ENCODE results near the gene DTD2.

The DTD2 gene

GRCh38 chr14:31405599-31406232 lies 51.6 kb downstream of the DTD2 start:
- H3K4me1 ChIP-seq = peaks cover 3% of the 10 kb centered on the region; the same call in 1 of the 2 replicates
- H3K36me3 ChIP-seq = peaks cover 16% of the 10 kb centered on the region
- H3K27me3 ChIP-seq = no peaks in the 10 kb centered on the region
- H3K9me3 ChIP-seq = no peaks in the 10 kb centered on the region
- TF ChIP-seq CTCF (IDR thresholded peaks at IDR 0.05; ENCODE audit: low read depth, low read length) = no peak
- no peak overlapping the region for H3K4me3 ChIP-seq (ENCODE audit: low read depth, low read length)
- no peak for DNase-seq

- no peaks in the 10 kb centered on the region for H3K27me3 ChIP-seq
- no peak for TF ChIP-seq CTCF (IDR thresholded peaks at IDR 0.05; ENCODE audit: low read depth, low read length)
- H3K9me3 ChIP-seq = no peaks in the 10 kb centered on the region
- peaks cover 18% of the 10 kb centered on the region for H3K36me3 ChIP-seq
- DNase-seq = no peak
- H3K4me3 ChIP-seq (ENCODE audit: low read depth, low read length) = no peak overlapping the region
- H3K4me1 ChIP-seq = peaks cover 3% of the 10 kb centered on the region; the same call in 1 of the 2 replicates
These were observed 52.2 kb downstream of the DTD2 start for GRCh38 chr14:31405106-31405505.

GRCh38 chr14:31403707-31404106 lies 53.6 kb downstream of the DTD2 start:
- DNase-seq = no peak
- H3K4me3 ChIP-seq (ENCODE audit: low read depth, low read length) = no peak overlapping the region
- H3K4me1 ChIP-seq = peaks cover 3% of the 10 kb centered on the region; the same call in 1 of the 2 replicates
- TF ChIP-seq CTCF (IDR thresholded peaks at IDR 0.05; ENCODE audit: low read depth, low read length) = no peak
- peaks cover 30% of the 10 kb centered on the region for H3K36me3 ChIP-seq
- no peaks in the 10 kb centered on the region for H3K27me3 ChIP-seq
- no peaks in the 10 kb centered on the region for H3K9me3 ChIP-seq

- no peak for TF ChIP-seq CTCF (IDR thresholded peaks at IDR 0.05; ENCODE audit: low read depth, low read length)
These were observed 54.4 kb downstream of the DTD2 start for GRCh38 chr14:31402764-31403439.

GRCh38 chr14:31401369-31401932 lies 55.9 kb downstream of the DTD2 start:
- H3K4me1 ChIP-seq = peaks cover 2% of the 10 kb centered on the region; the same call in 1 of the 2 replicates
- no peak overlapping the region for H3K4me3 ChIP-seq (ENCODE audit: low read depth, low read length)
- DNase-seq = no peak
- H3K36me3 ChIP-seq = peaks cover 33% of the 10 kb centered on the region
- no peaks in the 10 kb centered on the region for H3K9me3 ChIP-seq
- no peak for TF ChIP-seq CTCF (IDR thresholded peaks at IDR 0.05; ENCODE audit: low read depth, low read length)
- H3K27me3 ChIP-seq = no peaks in the 10 kb centered on the region

More at GRCh38 chr14:31402764-31403439, 54.4 kb downstream of the DTD2 start:
- no peaks in the 10 kb centered on the region for H3K9me3 ChIP-seq
- peaks cover 33% of the 10 kb centered on the region for H3K36me3 ChIP-seq
- peaks cover 3% of the 10 kb centered on the region; the same call in 1 of the 2 replicates for H3K4me1 ChIP-seq
- no peaks in the 10 kb centered on the region for H3K27me3 ChIP-seq
- no peak for DNase-seq
- no peak overlapping the region for H3K4me3 ChIP-seq (ENCODE audit: low read depth, low read length)
